Mesothelial cell of epicardium (in vitro differentiated cells): ENCODE measurements around the gene PPT1. TPM values are rescaled to one million over a fixed set of nuclear protein-coding genes. Genes with fewer than 3 reads are reported as not detected.

Experiments
- DNase-seq, 2 experiments: peaks; one replicate each; pipeline ENCODE4 v3.0.0; 2021; ENCODE audit warnings: low spot score in 2 of 2; ENCODE audit not compliant: unreplicated experiment in 2 of 2
- H3K27ac Mint-ChIP-seq: 2 replicates; pipeline ENCODE4 v1.8.0; 2021; ENCODE audit warnings: mixed read lengths
- H3K27me3 Mint-ChIP-seq: 2 replicates; pipeline ENCODE4 v1.8.0; 2021; ENCODE audit warnings: low read depth, mixed read lengths
- H3K36me3 Mint-ChIP-seq: 2 replicates; pipeline ENCODE4 v1.8.0; 2021; ENCODE audit warnings: mixed read lengths
- H3K4me1 Mint-ChIP-seq: 2 replicates; pipeline ENCODE4 v1.8.0; 2021; ENCODE audit warnings: mixed read lengths
- H3K4me3 Mint-ChIP-seq: 2 replicates; pipeline ENCODE4 v1.8.0; 2021; ENCODE audit warnings: mild to moderate bottlenecking, moderate library complexity, mixed read lengths
- H3K9me3 Mint-ChIP-seq: 2 replicates; pipeline ENCODE4 v1.8.0; 2021; ENCODE audit warnings: mixed read lengths
- CTCF ChIP-seq: fragments of 200-600 bp; sonication (generic); IDR thresholded peaks from one replicate; pipeline ENCODE4 v1.5.0; 2021; ENCODE audit warnings: antibody characterized with exemption; ENCODE audit not compliant: unreplicated experiment
- total RNA-seq: library from RNA; stranded (reverse); gene quantifications from 3 replicates; pipeline ENCODE4 v1.2.1, GENCODE V29; 2021

Gene PPT1
- total RNA-seq, 1 donor from 2014 or later, result 81.8 TPM

- Mint-ChIP-seq H3K4me1 (peaks cover 12% of the 10 kb centered on the region), H3K27ac (peak overlapping the region; percentile 83), H3K9me3 (no peaks in the 10 kb centered on the region), H3K36me3 (peaks cover 6% of the 10 kb centered on the region), H3K27me3 (no peaks in the 10 kb centered on the region), H3K4me3 (peak overlapping the region; percentile 87)
- TF ChIP-seq CTCF, result no peak
- DNase-seq, result no peak
Observed at GRCh38 chr1:40096646-40096976, 441 bp downstream of the PPT1 start.

GRCh38 chr1:40095806-40096205 is 1.2 kb downstream of the PPT1 start:
- TF ChIP-seq CTCF, result no peak
- Mint-ChIP-seq H3K27ac (no peak overlapping the region), H3K27me3 (no peaks in the 10 kb centered on the region), H3K4me1 (peaks cover 12% of the 10 kb centered on the region), H3K9me3 (no peaks in the 10 kb centered on the region), H3K4me3 (no peak overlapping the region), H3K36me3 (peaks cover 9% of the 10 kb centered on the region)
- no peak for DNase-seq

GRCh38 chr1:40094466-40095110 is 2.5 kb downstream of the PPT1 start:
- Mint-ChIP-seq H3K4me3 (no peak overlapping the region), H3K27ac (no peak overlapping the region), H3K4me1 (peaks cover 12% of the 10 kb centered on the region), H3K9me3 (no peaks in the 10 kb centered on the region), H3K27me3 (no peaks in the 10 kb centered on the region), H3K36me3 (peaks cover 15% of the 10 kb centered on the region)
- TF ChIP-seq CTCF, result no peak
- no peak for DNase-seq

DNA sequence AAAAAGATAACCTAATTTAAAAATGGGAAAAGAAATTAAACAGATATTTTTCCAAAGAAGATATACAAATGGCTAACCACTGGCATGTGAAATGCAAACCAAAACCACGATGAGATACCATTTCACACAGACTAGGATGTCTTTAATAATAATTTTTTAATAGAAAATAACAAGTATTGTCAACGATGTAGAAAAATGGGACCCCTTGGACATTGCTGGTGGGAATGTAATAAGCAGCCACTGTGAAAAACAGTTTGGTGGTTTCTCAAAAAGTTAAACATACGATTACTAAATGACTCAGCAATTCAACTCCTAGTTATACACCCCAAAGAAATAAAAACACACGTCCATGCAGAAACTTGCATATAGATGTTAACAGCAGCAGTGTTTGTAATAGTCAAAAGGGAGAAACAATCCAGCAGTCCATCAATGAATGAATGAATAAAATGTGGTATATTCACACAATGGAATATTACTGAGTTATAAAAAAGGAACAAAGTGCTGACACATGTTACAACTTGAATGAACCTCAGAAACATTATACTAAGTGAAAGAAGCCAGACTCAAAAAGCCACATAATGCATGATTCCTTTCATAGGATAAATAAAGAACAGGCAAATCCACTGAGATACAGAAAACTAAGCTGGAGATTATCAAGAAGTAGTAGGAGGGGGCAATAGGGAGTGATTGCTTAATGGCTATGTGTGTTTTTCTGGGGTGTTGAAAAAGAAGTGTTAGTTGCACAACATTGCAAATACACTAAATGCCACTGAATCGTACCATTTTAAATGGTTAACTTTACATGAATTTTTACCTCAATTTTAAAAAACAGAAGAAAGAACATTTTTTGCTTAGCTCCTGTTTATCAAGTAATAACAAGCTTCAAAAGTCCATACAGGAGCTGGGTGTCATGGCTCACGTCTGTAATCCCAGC is 4.1 kb downstream of the PPT1 start:
- H3K4me3 Mint-ChIP-seq, result no peak overlapping the region
- no peak for TF ChIP-seq CTCF
- peaks cover 12% of the 10 kb centered on the region for H3K4me1 Mint-ChIP-seq
- no peak overlapping the region for H3K27ac Mint-ChIP-seq
- H3K9me3 Mint-ChIP-seq, result no peaks in the 10 kb centered on the region
- H3K27me3 Mint-ChIP-seq, result no peaks in the 10 kb centered on the region
- H3K36me3 Mint-ChIP-seq, result peaks cover 23% of the 10 kb centered on the region
- no peak for DNase-seq

GRCh38 chr1:40092241-40092640 is 4.8 kb downstream of the PPT1 start:
- TF ChIP-seq CTCF, result no peak
- no peak for DNase-seq
- Mint-ChIP-seq H3K27me3 (no peaks in the 10 kb centered on the region), H3K27ac (no peak overlapping the region), H3K9me3 (no peaks in the 10 kb centered on the region), H3K4me1 (peaks cover 6% of the 10 kb centered on the region), H3K4me3 (no peak overlapping the region), H3K36me3 (peaks cover 26% of the 10 kb centered on the region)
